ENCODE data around the gene AGT.
"Not testable (repeated sequence)": the region's sequence is repeated elsewhere in the genome, so short reads cannot be mapped to it uniquely, and the experiment has no call there.

Gene AGT

DNA sequence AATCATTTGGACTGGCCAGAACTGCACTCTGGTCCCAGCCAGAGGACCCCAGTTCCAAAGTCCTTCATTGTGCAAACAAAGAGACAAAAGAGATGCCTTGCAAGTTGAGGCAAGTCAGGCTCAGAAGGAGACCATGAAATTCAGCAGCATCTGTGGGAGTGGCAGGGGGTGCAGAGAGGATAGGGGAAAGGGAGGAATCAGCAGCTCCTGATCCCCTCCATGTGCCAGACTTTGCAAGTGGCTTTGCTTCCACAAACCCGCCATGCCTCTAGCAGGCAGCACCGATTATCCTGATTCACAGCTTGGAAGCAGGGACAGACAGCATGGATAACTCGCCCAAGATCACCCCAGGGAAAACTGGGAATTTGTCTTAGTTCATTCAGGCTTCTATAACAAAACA lies 31.1 kb upstream of the AGT start:
- in situ Hi-C loops (cut with MboI; ENCODE audit: low sequenced_read_pairs): no loop called here

DNA sequence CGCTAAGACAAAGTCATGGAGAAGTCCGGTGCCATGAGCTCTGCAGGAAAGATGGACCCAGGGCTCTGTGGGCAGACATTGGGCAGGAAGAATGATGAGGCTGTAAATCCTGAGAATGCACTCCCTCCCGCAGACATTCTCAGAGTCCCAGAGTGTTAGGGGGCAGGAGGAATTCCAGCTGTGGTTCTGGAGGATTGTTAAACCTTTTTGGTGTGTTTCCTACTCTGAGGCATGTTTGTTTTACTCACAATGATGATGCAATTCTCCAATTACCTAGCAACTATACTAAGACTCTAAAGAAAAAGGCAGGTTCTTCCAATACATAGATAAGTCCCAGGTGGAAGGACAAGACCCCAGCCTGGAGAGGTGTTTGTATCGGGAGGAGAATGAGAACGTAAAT lies 30.5 kb upstream of the AGT start:
- in situ Hi-C loops (cut with MboI; ENCODE audit: low sequenced_read_pairs): no loop called here

GRCh38 chr1:230743899-230744298 lies 30.0 kb upstream of the AGT start:
- in situ Hi-C loops (cut with MboI; ENCODE audit: low sequenced_read_pairs): no loop called here

- in situ Hi-C loops (cut with MboI; ENCODE audit: low sequenced_read_pairs): no loop called here
These were observed 25.8 kb upstream of the AGT start for GRCh38 chr1:230739564-230740290.

GRCh38 chr1:230737622-230738262 lies 23.8 kb upstream of the AGT start:
- in situ Hi-C loops (cut with MboI; ENCODE audit: low sequenced_read_pairs): no loop called here

DNA sequence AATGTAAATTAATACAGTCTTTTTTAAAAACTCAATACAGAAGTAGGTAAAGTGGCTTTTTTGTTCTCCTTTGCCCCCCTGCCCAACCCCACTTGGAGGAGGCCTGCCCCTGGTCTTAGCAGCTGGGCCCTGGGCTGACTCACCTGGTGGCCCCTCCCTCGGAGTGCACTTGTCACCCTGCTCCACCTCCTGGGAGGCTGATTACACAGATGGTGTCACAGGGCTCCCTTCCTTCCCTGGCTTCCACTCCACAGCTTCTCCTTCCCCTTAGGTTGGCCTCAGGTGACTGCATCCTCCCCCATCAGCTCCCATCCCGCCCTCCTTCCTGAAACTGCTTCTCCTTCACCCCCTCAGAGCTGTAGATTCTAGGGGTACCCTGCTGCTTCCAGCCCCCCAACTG lies 21.5 kb upstream of the AGT start:
- in situ Hi-C loops (cut with MboI; ENCODE audit: low sequenced_read_pairs): no loop called here

DNA sequence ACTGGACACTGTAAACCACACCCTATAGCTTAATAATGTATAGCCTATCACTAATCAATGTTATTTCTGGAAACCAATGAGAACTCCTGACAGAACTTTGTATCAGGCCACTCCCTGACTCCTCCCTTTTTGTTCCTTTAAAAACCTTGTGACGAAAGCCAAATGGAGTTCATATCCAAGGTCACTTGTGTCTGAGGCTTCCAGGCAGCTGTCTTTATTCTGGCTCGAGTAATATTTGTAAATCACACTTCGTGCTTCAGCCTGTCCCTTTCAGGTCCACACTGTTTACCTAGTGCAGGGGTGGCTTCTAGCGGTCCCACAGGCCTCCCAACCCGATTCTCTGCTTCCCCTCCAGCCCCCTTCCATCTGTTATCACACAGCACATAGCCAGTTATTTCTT lies 17.1 kb upstream of the AGT start:
- in situ Hi-C loops (cut with MboI; ENCODE audit: low sequenced_read_pairs): no loop called here

DNA sequence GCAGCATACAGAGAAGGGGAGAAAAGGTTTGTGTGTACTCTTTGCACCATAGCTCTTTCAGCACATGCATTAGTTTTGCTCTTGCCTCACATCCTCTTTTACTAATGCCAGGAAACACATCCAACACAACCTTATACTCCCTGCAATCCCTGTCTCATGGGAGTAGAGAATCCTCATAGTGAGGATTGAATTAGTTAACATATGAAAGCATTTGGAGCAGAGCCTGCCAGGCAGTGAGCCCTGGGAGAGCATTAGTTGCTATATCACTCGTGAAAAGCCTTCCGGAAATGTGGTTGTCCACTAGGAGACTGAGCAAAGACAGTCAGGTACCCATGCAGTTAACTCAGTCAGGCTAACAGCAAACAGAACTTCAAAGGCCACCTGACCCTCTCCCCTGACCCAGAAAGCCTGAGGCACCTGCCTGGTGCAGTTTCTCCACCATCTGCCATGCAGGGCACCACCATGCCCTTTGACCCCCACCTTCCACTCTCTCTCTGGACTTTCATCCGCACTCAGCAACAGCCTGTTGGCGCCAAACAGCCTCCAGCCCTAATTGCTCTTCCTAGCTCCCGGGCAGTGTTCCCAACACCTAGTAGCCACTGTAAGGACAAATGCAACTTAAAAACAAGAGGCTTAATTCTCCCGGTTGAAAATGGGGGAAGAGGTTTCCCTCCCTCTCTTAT lies 14.9 kb upstream of the AGT start:
- in situ Hi-C loops (cut with MboI; ENCODE audit: low sequenced_read_pairs): no loop called here

GRCh38 chr1:230725256-230726012 lies 11.5 kb upstream of the AGT start:
- in situ Hi-C loops (cut with MboI; ENCODE audit: low sequenced_read_pairs): no loop called here

- in situ Hi-C loops (cut with MboI; ENCODE audit: low sequenced_read_pairs): not testable (repeated sequence)
These were observed 8.1 kb upstream of the AGT start for GRCh38 chr1:230721849-230722522.

GRCh38 chr1:230717251-230717650 lies 3.3 kb upstream of the AGT start:
- in situ Hi-C loops (cut with MboI; ENCODE audit: low sequenced_read_pairs): no loop called here

DNA sequence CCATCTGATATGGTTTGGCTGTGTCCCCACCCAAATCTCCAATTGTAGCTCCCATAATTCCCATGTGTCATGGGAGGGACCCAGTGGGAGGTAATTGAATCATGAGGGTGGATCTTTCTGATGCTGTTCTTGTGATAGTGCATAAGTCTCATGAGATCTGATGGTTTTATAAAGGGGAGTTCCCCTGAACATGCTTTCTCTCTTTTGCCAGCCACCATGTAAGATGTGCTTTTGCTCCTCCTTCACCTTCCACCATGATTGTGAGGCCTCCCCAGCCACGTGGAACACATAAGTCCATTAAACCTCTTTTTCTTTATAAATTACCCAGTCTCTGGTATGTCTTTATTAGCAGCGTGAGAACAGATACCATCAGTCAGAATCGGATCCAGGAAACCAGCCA lies 2.5 kb upstream of the AGT start:
- in situ Hi-C loops (cut with MboI; ENCODE audit: low sequenced_read_pairs): not testable (repeated sequence)

DNA sequence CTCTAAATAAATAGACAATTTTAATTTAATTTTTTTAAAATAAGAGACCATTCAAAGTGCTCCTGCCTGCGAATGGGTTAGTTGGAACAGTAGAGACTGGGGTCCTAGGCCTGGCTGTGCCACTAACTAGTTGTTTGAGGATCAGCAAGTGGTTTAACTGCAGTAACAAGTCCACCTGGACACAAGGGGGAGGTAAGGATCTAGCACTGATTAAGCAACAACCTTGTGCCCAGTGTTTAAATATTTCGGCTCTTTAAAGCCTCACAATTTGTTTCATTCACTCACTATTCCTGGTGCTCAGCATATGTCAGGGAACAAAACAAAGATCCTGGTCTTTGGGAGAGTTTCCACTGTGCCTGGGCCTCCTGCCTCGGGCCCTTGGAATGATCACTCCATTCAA lies 1.6 kb upstream of the AGT start:
- in situ Hi-C loops (cut with MboI; ENCODE audit: low sequenced_read_pairs): no loop called here

DNA sequence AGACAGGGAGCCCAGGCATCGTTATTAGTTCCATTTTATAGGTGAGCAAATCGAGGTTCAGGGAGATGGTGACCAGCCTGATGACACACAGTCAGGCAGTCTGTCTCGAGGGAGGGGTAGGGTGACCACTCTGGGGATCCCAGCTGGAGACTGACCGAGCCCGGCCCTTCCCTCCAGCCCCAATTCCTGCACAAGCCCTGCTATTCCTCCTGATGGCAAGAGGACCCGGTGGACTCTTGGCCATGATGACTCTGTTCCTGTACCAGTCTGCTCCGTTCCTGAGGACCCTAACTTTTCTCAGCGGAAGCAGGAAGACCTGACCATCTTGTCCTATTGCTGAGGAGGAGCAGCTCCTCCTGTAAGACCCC lies 391 bp downstream of the AGT start:
- in situ Hi-C loops (cut with MboI; ENCODE audit: low sequenced_read_pairs): no loop called here

DNA sequence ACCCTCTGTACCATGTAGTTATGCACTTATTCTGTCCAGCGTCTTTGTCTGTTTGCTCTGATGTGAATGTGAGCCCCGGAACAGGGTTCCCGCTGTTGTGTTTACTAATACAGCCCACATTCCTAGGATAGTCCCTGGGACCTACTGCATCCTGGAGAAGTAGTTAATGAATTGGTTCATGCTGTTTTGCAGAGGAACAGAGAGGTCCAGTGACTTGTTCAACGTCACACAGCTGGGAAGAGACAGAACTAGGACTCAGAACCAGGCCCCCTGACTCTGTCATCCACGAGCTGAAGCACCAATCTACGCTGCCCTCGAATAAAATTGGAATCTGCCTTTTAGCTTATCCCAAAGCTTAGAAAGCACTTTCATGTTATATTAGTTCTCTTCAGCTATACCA lies 784 bp downstream of the AGT start:
- in situ Hi-C loops (cut with MboI; ENCODE audit: low sequenced_read_pairs): no loop called here

DNA sequence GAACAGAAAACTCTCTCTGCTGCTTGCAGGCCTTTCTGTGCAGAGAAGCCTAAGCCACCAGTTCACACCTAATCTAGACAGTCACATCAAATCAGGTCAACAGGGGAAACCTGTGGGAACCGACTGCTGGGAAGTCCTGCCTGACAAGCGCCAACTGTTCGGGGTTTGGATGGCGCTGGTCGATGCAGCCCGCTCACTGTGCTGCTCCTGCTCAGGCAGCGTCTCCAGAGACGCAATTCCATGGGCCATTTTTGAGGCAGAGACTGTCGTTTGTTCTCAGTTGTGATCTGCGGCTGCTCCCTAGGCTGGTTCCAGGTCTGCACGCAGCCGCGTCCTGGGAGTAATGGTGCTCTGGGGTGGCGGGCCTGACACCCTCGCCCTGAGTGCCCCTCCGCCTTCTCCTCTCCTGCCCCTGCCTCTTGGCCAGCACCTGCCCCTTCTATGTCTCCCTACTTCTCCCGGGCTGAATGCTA lies 1.4 kb downstream of the AGT start:
- in situ Hi-C loops (cut with MboI; ENCODE audit: low sequenced_read_pairs): no loop called here

DNA sequence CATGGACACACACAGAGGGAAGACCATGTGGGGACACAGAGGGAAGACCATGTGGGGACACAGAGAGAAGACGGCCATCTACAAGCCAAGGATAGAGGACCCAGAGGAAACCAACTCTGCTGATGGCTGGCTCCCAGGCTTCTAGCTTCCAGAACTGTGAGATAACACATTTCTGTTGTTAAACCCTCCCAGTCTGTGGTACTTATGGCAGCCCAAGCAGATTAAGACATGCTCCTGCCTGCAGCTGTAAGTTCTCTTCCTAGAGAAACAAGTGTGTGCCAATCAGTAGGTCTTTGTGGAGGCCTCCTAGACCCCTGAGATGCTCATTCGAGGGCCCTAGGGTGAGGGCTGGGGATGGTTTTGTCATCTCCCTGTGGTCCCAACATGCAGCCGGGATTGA lies 2.7 kb downstream of the AGT start:
- in situ Hi-C loops (cut with MboI; ENCODE audit: low sequenced_read_pairs): no loop called here

DNA sequence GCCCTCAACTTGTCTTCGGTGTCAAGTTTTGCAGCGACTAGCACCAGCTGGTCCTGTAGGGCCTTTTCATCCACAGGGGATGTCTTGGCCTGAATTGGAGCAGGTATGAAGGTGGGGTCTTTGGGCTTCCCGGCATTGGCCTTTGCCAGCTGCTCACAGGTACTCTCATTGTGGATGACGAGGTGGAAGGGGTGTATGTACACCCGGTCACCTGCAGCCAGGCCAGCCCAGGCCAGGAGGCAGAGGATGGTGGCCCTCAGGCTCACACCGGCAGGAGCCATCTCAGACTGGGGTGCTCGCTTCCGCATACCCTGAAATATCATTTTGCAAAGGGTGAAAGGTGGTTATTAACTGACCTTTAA lies 3.4 kb downstream of the AGT start:
- in situ Hi-C loops (cut with MboI; ENCODE audit: low sequenced_read_pairs): no loop called here

DNA sequence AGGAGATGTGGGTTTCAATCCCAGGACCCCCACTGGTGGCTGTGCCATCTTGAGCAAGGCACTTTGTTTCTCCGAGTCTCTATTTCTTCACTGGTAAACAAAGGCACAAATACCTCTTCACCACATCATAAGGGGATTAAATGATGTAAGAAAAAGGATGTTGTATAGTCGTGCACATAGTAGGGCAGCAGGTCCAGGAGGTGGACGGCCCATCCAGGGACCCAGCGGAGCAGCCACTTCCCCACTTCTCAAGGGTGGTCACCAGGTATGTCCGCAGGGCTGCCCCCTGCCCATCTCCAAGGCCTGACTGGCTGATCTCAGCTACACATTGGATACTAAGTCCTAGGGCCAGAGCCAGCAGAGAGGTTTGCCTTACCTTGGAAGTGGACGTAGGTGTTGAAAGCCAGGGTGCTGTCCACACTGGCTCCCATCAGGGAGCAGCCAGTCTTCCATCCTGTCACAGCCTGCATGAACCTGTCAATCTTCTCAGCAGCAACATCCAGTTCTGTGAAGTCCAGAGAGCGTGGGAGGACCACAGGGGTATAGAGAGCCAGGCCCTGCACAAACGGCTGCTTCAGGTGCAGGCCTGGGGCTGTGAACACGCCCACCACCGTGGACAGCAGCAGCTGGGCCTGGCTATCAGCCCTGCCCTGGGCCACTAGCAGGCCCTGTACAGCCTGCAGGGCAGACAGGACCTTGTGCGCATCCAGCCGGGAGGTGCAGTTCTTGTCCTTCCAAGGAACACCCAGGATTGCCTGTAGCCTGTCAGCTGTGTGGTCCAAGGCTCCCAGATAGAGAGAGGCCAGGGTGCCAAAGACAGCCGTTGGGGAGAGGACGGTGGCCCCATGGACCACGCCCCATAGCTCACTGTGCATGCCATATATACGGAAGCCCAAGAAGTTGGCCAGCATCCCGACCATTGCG lies 4.0 kb downstream of the AGT start:
- in situ Hi-C loops (cut with MboI; ENCODE audit: low sequenced_read_pairs): no loop called here

Data from HL-60/S4 treated with retinoic acid at 250 ng/mL for 4 days and 3 days (cell line).